ENCODE measurements around the gene ENOSF1.

DNA sequence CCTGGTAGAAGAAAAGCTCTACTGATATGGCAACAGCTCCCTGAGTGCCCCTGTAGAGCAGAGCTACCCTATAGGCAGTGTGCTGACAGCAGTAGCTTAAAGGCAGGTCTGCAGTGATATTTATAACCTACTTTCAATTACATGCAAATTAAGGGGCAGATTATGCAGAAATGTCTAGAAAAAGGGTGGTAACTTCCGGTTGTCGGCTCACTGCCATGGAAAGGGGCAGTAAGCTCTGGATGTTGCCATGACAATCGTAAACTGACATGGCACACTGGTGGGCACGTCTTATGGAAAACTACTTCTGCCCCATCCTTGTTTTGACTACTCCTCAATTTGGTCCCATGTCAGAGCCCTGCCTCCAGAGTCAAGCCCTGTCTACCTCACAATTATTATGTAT, 57.8 kb downstream of the ENOSF1 start:
- TF ChIP-seq, protein P1, sequence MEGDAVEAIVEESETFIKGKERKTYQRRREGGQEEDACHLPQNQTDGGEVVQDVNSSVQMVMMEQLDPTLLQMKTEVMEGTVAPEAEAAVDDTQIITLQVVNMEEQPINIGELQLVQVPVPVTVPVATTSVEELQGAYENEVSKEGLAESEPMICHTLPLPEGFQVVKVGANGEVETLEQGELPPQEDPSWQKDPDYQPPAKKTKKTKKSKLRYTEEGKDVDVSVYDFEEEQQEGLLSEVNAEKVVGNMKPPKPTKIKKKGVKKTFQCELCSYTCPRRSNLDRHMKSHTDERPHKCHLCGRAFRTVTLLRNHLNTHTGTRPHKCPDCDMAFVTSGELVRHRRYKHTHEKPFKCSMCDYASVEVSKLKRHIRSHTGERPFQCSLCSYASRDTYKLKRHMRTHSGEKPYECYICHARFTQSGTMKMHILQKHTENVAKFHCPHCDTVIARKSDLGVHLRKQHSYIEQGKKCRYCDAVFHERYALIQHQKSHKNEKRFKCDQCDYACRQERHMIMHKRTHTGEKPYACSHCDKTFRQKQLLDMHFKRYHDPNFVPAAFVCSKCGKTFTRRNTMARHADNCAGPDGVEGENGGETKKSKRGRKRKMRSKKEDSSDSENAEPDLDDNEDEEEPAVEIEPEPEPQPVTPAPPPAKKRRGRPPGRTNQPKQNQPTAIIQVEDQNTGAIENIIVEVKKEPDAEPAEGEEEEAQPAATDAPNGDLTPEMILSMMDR (IDR thresholded peaks at IDR 0.05) = no peak
- no peak for TF ChIP-seq POLR2A (IDR thresholded peaks at IDR 0.05)

Measured in Peyer's patch (tissue), 4 donors.